ENCODE measurements around the gene TSPAN2.
A peak's percentile ranks its signal among the peaks of the same experiment; 100 is the strongest.

TSPAN2 gene

GRCh38 chr1:115116512-115116911 lies 27.2 kb upstream of the TSPAN2 start:
- Histone ChIP-seq H3K27ac (ENCODE audit: insufficient read depth, low read length, poor library complexity, severe bottlenecking) (no peak overlapping the region), H3K4me3 (ENCODE audit: insufficient read depth, low read depth, low read length, poor library complexity, severe bottlenecking) (no peak overlapping the region), H3K36me3 (ENCODE audit: control insufficient read depth, insufficient read depth, low read length) (no peaks in the 10 kb centered on the region), H3K27me3 (replicated peaks; ENCODE audit: control insufficient read depth, insufficient read depth, low read length, poor library complexity, severe bottlenecking) (no peaks in the 10 kb centered on the region), H3K4me1 (ENCODE audit: control insufficient read depth, insufficient read depth, low read length, poor library complexity, severe bottlenecking) (no peaks in the 10 kb centered on the region), H3K9me3 (ENCODE audit: control insufficient read depth, low read length) (no peaks in the 10 kb centered on the region)
- no peak for DNase-seq

GRCh38 chr1:115115521-115116161 lies 26.3 kb upstream of the TSPAN2 start:
- no peaks in the 10 kb centered on the region for H3K4me1 ChIP-seq (ENCODE audit: control insufficient read depth, insufficient read depth, low read length, poor library complexity, severe bottlenecking)
- no peak overlapping the region for H3K4me3 ChIP-seq (ENCODE audit: insufficient read depth, low read depth, low read length, poor library complexity, severe bottlenecking)
- H3K27ac ChIP-seq (ENCODE audit: insufficient read depth, low read length, poor library complexity, severe bottlenecking) = no peak overlapping the region
- H3K9me3 ChIP-seq (ENCODE audit: control insufficient read depth, low read length) = no peaks in the 10 kb centered on the region
- H3K27me3 ChIP-seq (replicated peaks; ENCODE audit: control insufficient read depth, insufficient read depth, low read length, poor library complexity, severe bottlenecking) = no peaks in the 10 kb centered on the region
- H3K36me3 ChIP-seq (ENCODE audit: control insufficient read depth, insufficient read depth, low read length) = no peaks in the 10 kb centered on the region
- no peak for DNase-seq

GRCh38 chr1:115114308-115114707 lies 25.0 kb upstream of the TSPAN2 start:
- H3K4me3 ChIP-seq (ENCODE audit: insufficient read depth, low read depth, low read length, poor library complexity, severe bottlenecking) = no peak overlapping the region
- H3K27ac ChIP-seq (ENCODE audit: insufficient read depth, low read length, poor library complexity, severe bottlenecking) = no peak overlapping the region
- DNase-seq = no peak
- no peaks in the 10 kb centered on the region for H3K36me3 ChIP-seq (ENCODE audit: control insufficient read depth, insufficient read depth, low read length)
- no peaks in the 10 kb centered on the region for H3K4me1 ChIP-seq (ENCODE audit: control insufficient read depth, insufficient read depth, low read length, poor library complexity, severe bottlenecking)
- no peaks in the 10 kb centered on the region for H3K27me3 ChIP-seq (replicated peaks; ENCODE audit: control insufficient read depth, insufficient read depth, low read length, poor library complexity, severe bottlenecking)
- no peaks in the 10 kb centered on the region for H3K9me3 ChIP-seq (ENCODE audit: control insufficient read depth, low read length)

- Histone ChIP-seq H3K27me3 (replicated peaks; ENCODE audit: control insufficient read depth, insufficient read depth, low read length, poor library complexity, severe bottlenecking) (no peaks in the 10 kb centered on the region), H3K27ac (ENCODE audit: insufficient read depth, low read length, poor library complexity, severe bottlenecking) (no peak overlapping the region), H3K4me3 (ENCODE audit: insufficient read depth, low read depth, low read length, poor library complexity, severe bottlenecking) (no peak overlapping the region), H3K9me3 (ENCODE audit: control insufficient read depth, low read length) (no peaks in the 10 kb centered on the region), H3K4me1 (ENCODE audit: control insufficient read depth, insufficient read depth, low read length, poor library complexity, severe bottlenecking) (no peaks in the 10 kb centered on the region), H3K36me3 (ENCODE audit: control insufficient read depth, insufficient read depth, low read length) (no peaks in the 10 kb centered on the region)
- DNase-seq = no peak
Observed at GRCh38 chr1:115113766-115114165, 24.5 kb upstream of the TSPAN2 start.

GRCh38 chr1:115112496-115113375 lies 23.4 kb upstream of the TSPAN2 start:
- H3K4me3 ChIP-seq (ENCODE audit: insufficient read depth, low read depth, low read length, poor library complexity, severe bottlenecking) = no peak overlapping the region
- no peaks in the 10 kb centered on the region for H3K36me3 ChIP-seq (ENCODE audit: control insufficient read depth, insufficient read depth, low read length)
- H3K4me1 ChIP-seq (ENCODE audit: control insufficient read depth, insufficient read depth, low read length, poor library complexity, severe bottlenecking) = no peaks in the 10 kb centered on the region
- DNase-seq = peak; percentile 20 to 45 (median 26)
- H3K9me3 ChIP-seq (ENCODE audit: control insufficient read depth, low read length) = no peaks in the 10 kb centered on the region
- no peaks in the 10 kb centered on the region for H3K27me3 ChIP-seq (replicated peaks; ENCODE audit: control insufficient read depth, insufficient read depth, low read length, poor library complexity, severe bottlenecking)
- no peak overlapping the region for H3K27ac ChIP-seq (ENCODE audit: insufficient read depth, low read length, poor library complexity, severe bottlenecking)

DNA sequence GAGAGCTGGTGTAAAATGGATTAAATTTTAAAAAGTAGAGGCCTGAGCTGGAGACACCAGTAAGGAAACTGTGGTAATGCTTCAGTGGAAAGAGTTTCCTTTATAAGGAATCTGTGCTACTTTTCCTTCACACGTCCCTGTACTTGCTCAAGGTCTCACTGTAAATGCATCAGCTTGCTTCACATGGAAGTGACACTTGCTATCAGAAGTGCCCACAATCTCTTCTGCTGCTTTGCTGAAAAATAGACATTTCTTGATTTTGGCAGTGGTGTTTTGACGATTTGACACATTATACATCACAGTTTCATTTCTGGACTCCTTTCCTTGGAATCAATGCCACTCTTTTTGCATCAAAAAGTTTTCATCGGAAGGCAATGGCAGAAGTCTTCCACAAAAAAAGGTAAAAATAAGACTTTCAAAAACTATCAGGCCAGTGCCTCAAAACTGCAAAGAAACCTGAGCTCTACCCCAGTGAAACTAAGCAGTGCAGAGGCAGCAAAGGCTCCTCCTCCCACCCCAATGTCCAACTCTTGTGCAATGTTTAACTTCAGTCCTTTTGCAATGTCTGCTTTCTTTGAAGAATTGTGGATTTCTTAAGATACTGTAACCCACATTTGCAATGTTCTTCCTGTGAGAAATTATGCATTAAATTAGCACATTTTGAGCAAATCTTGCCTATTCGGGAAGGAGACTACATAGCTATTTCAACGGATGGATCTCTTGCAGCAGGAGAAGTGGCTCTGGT lies 18.4 kb upstream of the TSPAN2 start:
- Histone ChIP-seq H3K4me1 (ENCODE audit: control insufficient read depth, insufficient read depth, low read length, poor library complexity, severe bottlenecking) (no peaks in the 10 kb centered on the region), H3K9me3 (ENCODE audit: control insufficient read depth, low read length) (no peaks in the 10 kb centered on the region), H3K27me3 (replicated peaks; ENCODE audit: control insufficient read depth, insufficient read depth, low read length, poor library complexity, severe bottlenecking) (no peaks in the 10 kb centered on the region), H3K27ac (ENCODE audit: insufficient read depth, low read length, poor library complexity, severe bottlenecking) (no peak overlapping the region), H3K36me3 (ENCODE audit: control insufficient read depth, insufficient read depth, low read length) (no peaks in the 10 kb centered on the region), H3K4me3 (ENCODE audit: insufficient read depth, low read depth, low read length, poor library complexity, severe bottlenecking) (no peak overlapping the region)
- no peak for DNase-seq

DNA sequence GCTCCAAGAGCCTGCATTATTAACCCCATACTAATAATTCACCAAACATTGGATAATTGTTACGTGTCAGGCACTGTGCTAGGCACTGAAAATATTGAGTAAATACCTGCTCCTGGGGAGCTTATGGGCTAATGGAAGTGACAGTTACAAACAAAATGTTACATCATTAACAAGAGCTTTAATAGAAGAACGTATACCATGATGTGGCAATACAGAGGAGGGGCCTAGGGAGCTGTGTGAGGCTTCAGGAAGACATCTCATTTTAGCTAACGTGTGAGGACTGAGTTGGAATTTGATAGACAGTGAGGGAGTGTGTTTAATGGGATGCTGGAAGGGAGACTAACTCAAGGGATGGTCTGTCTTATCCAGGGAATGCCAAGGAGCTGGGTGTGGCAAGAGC lies 16.5 kb upstream of the TSPAN2 start:
- H3K27ac ChIP-seq (ENCODE audit: insufficient read depth, low read length, poor library complexity, severe bottlenecking) = no peak overlapping the region
- H3K4me1 ChIP-seq (ENCODE audit: control insufficient read depth, insufficient read depth, low read length, poor library complexity, severe bottlenecking) = no peaks in the 10 kb centered on the region
- no peaks in the 10 kb centered on the region for H3K27me3 ChIP-seq (replicated peaks; ENCODE audit: control insufficient read depth, insufficient read depth, low read length, poor library complexity, severe bottlenecking)
- H3K4me3 ChIP-seq (ENCODE audit: insufficient read depth, low read depth, low read length, poor library complexity, severe bottlenecking) = no peak overlapping the region
- no peaks in the 10 kb centered on the region for H3K36me3 ChIP-seq (ENCODE audit: control insufficient read depth, insufficient read depth, low read length)
- H3K9me3 ChIP-seq (ENCODE audit: control insufficient read depth, low read length) = no peaks in the 10 kb centered on the region
- DNase-seq = no peak

DNA sequence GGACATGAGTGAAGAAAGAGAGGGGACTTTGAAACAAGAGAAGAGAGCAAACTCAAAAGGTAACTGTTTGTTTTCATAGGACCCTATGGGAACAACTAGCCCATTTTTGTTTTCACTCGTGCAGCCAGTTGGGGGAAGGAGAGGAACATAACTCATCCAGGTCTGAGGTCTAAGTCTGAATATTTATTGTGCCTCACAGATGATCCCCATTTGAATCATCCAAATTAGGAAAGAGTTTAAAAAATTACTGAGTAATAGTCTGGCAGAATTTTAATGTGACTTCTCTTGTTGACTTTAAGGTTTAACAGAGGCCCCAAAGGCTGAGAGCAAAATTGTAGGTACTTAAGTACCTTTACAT lies 10.4 kb upstream of the TSPAN2 start:
- H3K9me3 ChIP-seq (ENCODE audit: control insufficient read depth, low read length) = no peaks in the 10 kb centered on the region
- DNase-seq = no peak
- no peaks in the 10 kb centered on the region for H3K27me3 ChIP-seq (replicated peaks; ENCODE audit: control insufficient read depth, insufficient read depth, low read length, poor library complexity, severe bottlenecking)
- H3K36me3 ChIP-seq (ENCODE audit: control insufficient read depth, insufficient read depth, low read length) = no peaks in the 10 kb centered on the region
- H3K4me1 ChIP-seq (ENCODE audit: control insufficient read depth, insufficient read depth, low read length, poor library complexity, severe bottlenecking) = peaks cover 23% of the 10 kb centered on the region
- H3K27ac ChIP-seq (ENCODE audit: insufficient read depth, low read length, poor library complexity, severe bottlenecking) = peak overlapping the region; percentile 96
- H3K4me3 ChIP-seq (ENCODE audit: insufficient read depth, low read depth, low read length, poor library complexity, severe bottlenecking) = peak overlapping the region; percentile 43

- peaks cover 23% of the 10 kb centered on the region for H3K4me1 ChIP-seq (ENCODE audit: control insufficient read depth, insufficient read depth, low read length, poor library complexity, severe bottlenecking)
- DNase-seq = peak; percentile 65 to 76 (median 73)
- H3K4me3 ChIP-seq (ENCODE audit: insufficient read depth, low read depth, low read length, poor library complexity, severe bottlenecking) = peak overlapping the region; percentile 46
- peak overlapping the region; percentile 96 for H3K27ac ChIP-seq (ENCODE audit: insufficient read depth, low read length, poor library complexity, severe bottlenecking)
- H3K27me3 ChIP-seq (replicated peaks; ENCODE audit: control insufficient read depth, insufficient read depth, low read length, poor library complexity, severe bottlenecking) = no peaks in the 10 kb centered on the region
- H3K9me3 ChIP-seq (ENCODE audit: control insufficient read depth, low read length) = no peaks in the 10 kb centered on the region
- no peaks in the 10 kb centered on the region for H3K36me3 ChIP-seq (ENCODE audit: control insufficient read depth, insufficient read depth, low read length)
Observed at GRCh38 chr1:115098979-115099692, 9.8 kb upstream of the TSPAN2 start.

Data from effector memory CD4-positive, alpha-beta T cell (primary cell).